ENCODE measurements around the gene DNASE1L2.
"Not testable (repeated sequence)": the region's sequence is repeated elsewhere in the genome, so short reads cannot be mapped to it uniquely, and the experiment has no call there.

The DNASE1L2 gene

GRCh38 chr16:2226245-2226793 is 9.9 kb upstream of the DNASE1L2 start:
- DNase-seq: no peak

- DNase-seq: no peak
Observed at GRCh38 chr16:2226918-2227317, 9.3 kb upstream of the DNASE1L2 start.

DNA sequence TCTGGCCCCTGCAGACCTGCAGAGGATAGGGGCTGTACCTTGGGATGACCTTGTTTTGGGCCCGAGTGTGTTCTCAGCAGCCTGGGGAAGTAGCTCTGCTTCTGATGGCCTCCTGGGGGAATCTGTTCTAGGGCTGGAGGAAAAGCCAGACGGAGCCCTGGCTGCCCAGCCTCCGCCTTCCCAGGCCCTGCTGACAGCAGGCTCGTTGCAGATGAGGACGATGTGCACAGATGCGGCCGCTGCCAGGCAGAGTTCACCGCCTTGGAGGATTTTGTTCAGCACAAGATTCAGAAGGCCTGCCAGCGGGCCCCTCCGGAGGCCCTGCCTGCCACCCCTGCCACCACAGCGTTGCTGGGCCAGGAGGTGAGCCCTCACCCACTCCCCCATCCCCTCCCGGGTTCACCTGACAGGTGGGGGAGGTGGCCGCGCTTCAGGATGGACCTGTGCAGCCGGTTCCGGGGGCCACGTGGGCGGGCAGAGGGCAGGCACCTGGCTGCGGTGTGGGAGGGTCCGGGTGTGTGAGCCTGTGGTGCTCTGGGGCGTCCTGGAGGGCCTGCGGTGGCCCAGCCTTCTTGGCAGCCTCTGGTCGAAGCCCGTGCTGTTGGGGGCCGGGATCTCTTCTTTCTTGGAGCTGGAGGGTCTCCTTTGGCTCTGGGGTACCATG is 8.0 kb upstream of the DNASE1L2 start:
- DNase-seq: no peak

GRCh38 chr16:2229091-2229490 is 7.2 kb upstream of the DNASE1L2 start:
- no peak for DNase-seq

- DNase-seq: no peak
Observed at GRCh38 chr16:2229632-2230250, 6.5 kb upstream of the DNASE1L2 start.

- no peak for DNase-seq
Observed at GRCh38 chr16:2230376-2230775, 5.9 kb upstream of the DNASE1L2 start.

- peak; percentile 83 for DNase-seq
Observed at GRCh38 chr16:2231016-2231931, 5.0 kb upstream of the DNASE1L2 start.

- no peak for DNase-seq
Observed at GRCh38 chr16:2232094-2232990, 3.9 kb upstream of the DNASE1L2 start.

DNA sequence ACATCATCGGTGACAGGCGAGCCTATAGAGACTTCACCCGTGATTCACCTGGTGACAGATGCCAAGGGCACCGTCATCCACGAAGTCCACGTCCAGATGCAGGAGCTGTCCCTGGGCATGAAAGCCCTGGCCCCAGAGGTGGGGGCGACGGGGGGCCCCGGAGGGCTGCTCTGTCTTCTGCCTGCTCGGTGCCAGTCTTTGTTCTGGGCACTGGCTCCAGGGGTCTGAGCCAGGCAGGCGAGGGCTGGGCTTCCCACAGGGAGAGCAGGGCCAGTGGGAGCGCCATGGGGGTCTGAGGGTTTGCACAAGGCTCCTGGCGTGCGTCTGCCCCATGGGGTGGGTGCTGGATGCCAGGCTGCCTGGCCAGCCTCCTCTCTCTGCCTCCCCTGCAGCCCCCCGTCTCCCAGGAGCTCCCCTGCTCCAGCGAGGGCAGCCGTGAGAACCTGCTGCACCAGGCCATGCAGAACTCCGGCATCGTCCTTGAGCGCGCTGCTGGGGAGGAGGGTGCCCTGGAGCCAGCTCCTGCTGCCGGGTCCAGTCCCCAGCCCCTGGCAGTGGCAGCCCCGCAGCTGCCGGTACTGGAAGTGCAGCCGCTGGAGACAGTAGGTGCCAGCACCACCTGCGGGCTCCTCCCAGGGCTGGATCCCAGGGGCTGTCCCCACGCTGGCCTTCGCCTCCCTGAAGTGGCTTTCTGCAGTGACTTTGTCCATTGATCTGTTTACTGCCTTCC is 3.0 kb upstream of the DNASE1L2 start:
- DNase-seq: no peak

DNA sequence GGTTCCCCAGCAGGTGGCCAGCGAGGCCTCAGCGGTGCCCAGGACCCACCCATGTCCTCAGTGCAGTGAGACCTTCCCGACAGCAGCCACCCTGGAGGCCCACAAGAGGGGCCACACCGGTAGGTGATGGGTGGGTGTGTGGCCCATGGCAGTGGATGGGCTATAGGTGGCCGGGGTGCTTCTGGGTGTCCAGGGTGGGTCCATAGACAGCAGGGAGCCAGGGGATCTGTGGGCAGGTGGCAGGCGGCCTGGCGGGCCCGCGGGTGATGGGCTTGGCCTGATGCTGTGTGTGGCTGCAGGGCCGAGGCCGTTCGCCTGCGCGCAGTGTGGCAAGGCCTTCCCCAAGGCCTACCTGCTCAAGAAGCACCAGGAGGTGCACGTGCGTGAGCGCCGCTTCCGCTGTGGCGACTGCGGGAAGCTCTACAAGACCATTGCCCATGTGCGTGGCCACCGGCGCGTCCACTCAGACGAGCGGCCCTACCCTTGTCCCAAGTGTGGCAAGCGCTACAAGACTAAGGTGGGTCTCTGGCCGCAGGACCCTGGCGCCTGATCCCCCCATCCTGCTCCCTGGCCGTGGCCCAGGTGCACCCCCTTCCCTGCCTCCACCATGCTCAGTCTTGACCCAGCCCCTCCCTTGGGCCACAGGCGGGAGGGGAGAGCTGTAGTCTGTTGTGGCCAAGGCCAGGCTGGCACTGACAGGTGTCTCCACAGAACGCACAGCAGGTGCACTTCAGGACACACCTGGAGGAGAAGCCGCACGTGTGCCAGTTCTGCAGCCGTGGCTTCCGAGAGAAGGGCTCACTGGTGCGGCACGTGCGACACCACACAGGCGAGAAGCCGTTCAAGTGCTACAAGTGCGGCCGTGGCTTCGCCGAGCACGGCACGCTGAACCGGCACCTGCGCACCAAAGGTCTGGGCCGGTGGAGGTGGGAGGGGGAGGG is 2.1 kb upstream of the DNASE1L2 start:
- peak; percentile 68 for DNase-seq

GRCh38 chr16:2234813-2235170 is 1.5 kb upstream of the DNASE1L2 start:
- no peak for DNase-seq

DNA sequence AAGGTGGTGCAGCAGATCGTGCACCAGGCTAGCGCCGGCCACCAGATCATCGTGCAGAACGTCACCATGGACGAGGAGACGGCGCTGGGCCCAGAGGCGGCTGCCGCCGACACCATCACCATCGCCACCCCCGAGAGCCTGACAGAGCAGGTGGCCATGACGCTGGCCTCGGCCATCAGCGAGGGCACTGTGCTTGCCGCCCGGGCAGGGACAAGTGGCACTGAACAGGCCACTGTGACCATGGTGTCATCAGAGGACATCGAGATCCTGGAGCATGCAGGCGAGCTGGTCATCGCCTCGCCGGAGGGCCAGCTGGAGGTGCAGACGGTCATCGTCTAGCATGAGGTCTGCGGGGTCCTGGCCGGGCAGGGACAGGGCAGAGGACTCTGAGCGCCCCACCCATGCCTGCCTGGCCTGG is 1.0 kb upstream of the DNASE1L2 start:
- no peak for DNase-seq

GRCh38 chr16:2235695-2236336 is 428 bp upstream of the DNASE1L2 start:
- no peak for DNase-seq

DNA sequence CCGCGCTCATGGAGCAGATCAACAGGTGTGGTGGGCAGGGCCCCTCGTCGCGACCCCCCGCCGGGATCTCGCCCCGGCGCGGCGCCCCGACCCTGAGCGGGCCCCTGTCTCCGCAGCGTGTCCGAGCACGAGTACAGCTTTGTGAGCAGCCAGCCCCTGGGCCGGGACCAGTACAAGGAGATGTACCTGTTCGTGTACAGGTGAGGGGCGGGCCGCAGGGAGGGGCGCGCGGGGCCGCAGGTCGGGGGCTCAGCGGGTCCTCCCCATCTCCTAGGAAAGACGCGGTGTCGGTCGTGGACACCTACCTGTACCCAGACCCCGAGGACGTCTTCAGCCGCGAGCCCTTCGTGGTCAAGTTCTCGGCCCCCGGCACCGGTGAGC is 848 bp downstream of the DNASE1L2 start:
- no peak for DNase-seq

DNA sequence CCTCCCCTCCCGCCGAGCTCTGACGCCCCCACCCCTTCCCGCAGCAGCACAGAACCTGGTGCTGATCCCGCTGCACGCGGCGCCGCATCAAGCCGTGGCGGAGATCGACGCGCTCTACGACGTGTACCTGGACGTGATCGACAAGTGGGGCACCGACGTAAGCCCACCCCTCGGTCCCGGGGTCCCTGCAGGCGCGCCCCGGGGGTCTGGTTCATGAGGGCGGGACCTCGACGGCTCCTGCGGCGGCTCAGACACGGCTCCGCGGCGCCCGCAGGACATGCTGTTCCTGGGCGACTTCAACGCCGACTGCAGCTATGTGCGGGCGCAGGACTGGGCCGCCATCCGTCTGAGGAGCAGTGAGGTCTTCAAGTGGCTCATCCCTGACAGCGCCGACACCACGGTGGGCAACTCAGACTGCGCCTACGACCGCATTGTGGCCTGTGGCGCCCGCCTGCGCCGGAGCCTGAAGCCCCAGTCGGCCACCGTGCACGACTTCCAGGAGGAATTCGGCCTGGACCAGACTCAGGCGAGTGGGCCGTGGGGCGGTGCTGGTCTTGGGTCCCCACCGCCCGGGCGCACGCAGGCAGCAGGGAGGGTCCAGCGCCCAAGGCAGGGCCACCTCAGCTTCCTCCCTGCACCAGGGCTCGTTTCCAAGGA is 1.4 kb downstream of the DNASE1L2 start:
- no peak for DNase-seq

- DNase-seq: no peak
Observed at GRCh38 chr16:2238150-2238837, 2.0 kb downstream of the DNASE1L2 start.

GRCh38 chr16:2238838-2239675 is 2.8 kb downstream of the DNASE1L2 start:
- DNase-seq: no peak

DNA sequence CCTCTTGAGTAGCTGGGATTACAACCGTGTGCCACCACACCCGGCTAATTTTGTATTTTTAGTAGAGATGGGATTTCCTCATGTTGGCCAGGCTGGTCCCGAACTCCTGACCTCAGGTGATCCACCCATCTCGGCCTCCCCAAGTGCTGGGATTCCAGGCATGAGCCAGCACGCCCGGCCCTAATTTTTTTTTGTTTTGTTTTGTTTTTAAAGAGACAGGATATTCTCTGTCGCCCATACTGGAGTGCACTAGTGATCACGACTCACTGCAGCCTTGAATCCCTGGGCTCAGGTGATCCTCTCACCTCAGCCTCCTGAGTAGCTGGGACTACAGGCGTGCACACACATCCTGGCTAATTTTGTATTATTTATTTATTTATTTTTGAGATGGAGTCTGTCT is 4.1 kb downstream of the DNASE1L2 start:
- DNase-seq: not testable (repeated sequence)

Measured in NCI-H187 treated with DMSO at 0.1 percent for 48 hours (cell line).